Measurements from ENCODE around the gene USP13.

- TF ChIP-seq CREB1 (IDR thresholded peaks at IDR 0.05; ENCODE audit: low read depth) (no peak), RAD21 (IDR thresholded peaks at IDR 0.05; ENCODE audit: low read depth) (no peak), TAF1 (IDR thresholded peaks at IDR 0.05; ENCODE audit: low read depth) (no peak), CEBPB (IDR thresholded peaks at IDR 0.05) (no peak)
- TF ChIP-seq, protein P1, sequence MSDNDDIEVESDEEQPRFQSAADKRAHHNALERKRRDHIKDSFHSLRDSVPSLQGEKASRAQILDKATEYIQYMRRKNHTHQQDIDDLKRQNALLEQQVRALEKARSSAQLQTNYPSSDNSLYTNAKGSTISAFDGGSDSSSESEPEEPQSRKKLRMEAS (IDR thresholded peaks at IDR 0.05), result no peak
Measured at GRCh38 chr3:179671747-179672242, 19.0 kb downstream of the USP13 start.

All from Ishikawa (cell line).